ENCODE results near the gene TNNT3.
"Not testable (repeated sequence)": the region's sequence is repeated elsewhere in the genome, so short reads cannot be mapped to it uniquely, and the experiment has no call there.

TNNT3 gene

DNA sequence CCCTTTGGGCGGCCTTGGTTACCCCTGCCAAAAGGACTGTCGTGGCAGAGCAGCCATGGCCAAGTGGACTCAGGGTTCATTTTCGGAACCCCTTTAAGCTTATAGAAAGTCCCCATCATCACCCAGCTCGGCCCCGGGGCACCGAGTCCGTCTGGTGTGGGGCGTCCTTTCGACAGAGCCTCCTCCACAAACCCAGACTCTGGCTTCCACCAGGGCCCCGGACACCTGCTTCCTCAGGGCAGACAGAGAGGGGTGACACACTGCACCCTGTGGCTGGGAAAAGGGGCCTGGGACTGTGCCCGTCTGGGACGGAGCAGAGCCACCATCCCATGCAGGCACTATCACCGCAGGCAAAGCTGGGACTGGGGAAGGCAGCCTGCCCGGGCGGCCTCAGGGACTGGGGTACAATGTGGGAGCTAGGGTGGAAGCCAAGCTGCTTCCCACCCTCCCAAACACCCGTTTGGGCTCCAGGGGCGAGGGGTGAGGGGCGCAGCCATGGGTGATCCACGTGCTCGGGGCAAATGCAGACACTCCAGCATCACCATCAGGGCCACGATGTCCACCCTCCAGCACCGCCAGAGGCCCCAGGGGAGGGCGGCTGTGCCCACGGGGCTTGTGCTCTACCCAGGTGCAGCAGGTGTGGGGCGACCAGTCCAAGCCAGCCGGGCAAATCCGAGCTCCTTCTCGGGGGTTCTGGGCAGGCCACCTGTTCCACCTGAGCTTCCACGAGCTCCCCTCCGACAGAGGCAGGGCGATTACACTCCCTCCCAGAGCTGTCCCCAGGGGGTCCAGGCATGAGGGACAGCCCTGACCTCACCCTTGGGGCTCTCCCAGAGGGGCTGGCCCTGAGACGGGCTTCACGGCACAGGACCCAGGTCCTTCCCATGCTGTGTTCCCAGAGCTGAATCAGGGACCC, 15.9 kb downstream of the TNNT3 start:
- DNase-seq (ENCODE audit: low spot score) = no peak

DNA sequence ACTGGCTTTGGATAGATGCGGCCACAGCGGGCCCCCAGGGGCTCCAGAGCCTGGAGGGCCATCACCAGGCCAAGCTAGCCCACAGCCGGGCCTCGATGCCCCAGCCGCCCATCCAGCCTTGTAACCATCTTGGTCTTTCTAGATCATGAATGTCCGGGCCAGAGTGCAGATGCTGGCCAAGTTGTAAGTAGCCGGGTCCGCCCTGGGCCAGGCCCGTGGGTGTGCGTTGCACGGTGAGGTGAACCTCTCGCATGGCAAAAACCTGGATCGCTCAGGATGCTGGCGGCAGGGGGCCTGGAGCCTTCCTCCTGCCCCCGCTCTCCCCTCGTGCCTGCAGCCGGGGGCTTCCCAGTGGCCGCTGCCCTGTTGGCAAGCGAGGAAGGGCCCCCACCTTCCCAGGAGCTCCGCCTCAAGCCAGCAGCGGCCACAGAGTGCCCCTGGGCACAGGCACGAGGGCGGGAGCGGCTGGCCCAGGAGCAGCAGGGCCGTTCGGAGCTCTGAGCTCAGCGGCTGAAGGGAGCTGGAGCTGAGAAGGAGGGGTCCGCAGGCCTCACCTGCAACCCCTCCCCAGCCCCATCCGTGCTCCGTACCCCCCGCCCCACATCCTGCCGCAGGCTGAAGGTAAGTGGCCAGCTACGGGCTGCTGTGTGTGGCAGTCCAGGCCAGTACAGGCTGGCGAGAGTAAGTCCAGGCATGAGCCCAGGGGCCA, 16.7 kb downstream of the TNNT3 start:
- no peak for DNase-seq (ENCODE audit: low spot score)

DNA sequence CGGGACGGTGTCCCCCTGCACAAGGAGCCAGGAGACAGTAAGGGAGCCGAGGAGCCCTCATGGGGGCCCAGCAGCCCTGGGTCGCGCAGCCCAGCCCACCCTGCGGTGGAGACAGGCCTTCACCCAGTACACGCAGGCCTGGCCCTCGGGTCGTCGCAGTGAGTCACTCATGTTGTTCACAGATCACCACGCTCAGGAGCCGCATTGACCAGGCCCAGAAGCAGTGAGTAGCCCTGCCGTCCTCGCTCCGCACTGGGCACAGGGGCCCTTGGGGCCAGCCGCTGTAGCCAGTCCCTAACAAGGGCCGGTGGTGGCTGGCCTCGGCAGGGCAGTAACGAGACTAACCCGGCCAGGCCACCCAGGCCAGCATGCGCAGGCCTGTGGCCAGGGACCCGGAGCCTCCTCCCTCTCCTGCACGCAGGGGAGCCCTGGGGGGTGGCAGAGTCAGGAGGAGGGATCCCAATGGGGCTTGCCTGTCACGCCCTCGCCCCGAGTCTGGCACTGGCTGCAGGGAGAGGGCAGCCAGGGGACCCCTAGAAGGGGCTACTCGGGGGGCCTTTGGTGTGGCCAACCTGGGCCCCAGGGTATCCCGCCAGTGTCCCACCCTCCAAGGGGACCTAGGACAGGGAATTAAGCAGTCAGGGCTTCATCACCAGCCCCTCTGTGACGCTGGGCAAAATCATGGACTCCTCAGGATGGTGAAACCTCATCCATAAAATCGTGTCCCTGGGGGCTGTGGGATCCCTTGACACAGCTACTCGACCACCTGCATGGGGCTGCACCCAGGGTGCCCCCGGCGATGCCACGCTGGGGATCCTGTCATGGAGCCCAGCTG, 17.5 kb downstream of the TNNT3 start:
- DNase-seq (ENCODE audit: low spot score) = no peak

DNA sequence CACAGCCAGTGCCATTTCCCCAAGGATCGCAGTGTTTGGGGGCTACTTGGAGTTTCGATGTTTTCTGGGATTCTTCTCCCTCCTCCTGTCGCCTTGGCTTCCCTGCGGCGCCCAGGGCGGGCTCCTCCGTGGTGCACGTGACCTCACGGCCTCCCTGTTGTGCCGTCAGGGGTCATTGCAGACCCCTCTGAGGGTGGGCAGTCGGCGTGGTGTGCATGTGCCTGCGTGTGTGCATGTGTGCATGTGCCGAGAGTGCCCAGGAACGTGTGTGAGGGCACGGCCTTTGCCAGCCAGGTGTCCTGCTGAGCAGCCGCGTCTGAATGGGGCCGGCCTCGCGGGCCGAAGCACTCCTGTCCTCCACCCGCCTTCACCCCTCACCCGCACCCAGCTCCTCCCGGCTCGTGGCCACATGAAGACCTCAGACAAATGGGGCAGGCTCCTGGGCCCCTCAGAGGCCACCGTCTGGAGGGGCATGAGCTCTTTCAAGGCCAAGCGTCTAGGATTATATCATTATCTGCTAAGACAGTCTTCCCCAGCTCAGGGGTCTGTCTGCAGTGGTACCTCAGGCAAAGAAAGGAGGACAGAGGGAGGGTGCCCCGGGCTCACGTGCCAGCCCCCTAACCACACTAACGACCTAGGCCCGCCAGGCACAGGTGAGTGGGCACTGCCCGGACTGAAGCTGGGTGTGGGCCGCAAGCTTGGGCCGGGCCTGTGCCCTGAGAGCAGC, 18.3 kb downstream of the TNNT3 start:
- no peak for DNase-seq (ENCODE audit: low spot score)

DNA sequence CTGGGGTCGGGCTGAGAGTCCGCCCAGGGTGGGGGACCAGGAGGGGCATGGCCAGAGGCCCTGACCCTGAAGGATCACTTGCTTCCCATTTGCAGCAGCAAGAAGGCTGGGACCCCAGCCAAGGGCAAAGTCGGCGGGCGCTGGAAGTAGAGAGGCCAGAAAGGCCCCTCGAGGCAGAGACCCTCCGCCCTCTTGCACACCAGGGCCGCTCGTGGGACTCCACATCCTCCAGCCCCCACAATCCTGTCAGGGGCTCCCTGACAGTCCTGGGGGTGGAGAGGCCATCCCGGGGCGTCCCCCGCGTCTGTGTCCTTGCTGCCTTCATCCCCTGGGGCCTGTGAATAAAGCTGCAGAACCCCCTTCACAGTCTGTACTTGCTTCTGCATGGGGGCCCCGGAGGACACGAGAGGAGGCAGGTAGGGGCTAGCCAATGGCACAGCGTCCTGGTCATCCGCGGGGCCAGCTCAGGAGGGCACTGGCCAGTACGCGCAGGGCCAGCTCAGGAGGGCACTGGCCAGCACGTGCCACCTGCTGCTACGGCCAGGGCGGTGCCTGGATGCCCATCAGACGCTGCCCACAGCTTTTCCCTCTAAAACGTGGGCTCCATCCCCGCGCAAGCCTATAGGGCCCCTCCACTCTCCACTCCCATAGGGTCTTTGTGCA, 19.0 kb downstream of the TNNT3 start:
- DNase-seq (ENCODE audit: low spot score) = no peak

DNA sequence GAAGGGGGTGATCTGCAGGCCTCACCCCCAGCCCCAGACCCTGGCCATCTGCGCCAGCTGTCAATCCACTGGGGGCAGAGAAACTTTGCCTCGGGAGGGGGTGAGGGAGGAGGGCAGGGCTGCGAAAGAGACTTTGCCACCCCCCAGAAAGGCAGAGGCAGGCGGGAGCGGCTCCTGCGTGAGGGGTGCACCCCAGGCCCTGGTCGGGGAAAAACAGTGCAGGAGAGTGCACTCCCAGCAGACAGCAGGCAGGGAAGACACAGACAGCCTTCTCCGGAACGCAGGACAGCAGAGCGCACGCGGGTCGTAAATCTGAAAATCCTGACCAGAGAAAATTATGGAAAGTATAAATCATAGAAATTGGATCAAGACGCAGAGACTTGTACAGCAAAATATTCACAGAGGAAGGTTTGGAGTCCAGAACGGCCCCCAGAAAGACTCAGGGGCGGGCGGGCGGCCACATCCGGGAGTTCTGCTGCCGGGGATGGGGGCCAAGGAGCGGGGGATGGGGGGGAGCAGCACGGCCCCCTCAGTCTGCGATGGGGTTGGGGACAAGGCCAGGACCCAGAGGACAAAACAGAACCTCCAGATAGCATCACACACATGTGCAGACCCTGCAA, 19.6 kb downstream of the TNNT3 start:
- peak; percentile 90 for DNase-seq (ENCODE audit: low spot score)

DNA sequence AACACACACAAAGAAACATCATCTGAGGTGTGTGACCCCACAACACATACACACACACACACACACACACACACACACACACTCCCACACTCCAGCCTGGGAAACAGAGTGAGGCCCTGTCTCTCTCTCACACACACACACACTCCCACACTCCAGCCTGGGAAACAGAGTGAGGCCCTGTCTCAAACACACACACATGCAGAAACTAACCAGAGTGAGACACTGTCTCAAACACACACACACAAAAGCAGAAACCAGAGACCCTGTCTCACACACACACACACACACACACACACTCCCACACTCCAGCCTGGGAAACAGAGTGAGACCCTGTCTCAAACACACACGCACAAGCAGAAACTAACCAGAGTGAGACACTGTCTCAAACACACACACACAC, 20.3 kb downstream of the TNNT3 start:
- not testable (repeated sequence) for DNase-seq (ENCODE audit: low spot score)

DNA sequence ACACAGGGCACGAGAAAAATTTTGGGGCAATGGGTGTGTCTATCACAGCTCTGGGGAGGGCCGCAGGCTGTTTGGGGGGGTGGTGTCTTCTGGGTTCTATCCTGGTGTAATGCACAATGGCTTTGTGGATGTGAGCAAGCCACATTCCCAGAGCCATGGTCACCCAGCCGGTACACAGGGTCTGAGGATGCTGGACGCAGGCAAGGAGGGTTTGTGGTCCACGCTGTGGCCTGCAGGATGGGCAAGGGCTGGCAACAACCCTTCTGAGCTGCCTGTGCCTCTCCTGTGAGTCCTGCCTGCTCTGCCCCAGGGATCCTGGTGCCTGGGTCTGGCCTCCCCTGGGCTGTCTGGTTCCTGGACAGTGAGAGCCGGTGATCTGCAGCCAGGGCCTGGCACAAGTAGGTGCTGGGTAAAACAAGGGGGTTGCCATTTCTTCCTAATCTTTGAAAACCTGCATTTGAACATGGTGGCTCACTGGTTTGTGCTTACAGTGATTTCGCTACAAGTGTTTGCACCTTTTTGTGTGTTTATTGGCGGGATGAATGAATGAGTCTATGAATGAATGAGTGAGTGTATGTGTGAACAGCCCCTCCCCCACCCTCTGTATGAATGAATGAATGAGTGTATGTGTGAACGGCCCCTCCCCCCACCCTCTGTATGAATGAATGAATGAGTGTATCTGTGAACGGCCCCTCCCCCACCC, 23.2 kb downstream of the TNNT3 start:
- DNase-seq (ENCODE audit: low spot score) = no peak

DNA sequence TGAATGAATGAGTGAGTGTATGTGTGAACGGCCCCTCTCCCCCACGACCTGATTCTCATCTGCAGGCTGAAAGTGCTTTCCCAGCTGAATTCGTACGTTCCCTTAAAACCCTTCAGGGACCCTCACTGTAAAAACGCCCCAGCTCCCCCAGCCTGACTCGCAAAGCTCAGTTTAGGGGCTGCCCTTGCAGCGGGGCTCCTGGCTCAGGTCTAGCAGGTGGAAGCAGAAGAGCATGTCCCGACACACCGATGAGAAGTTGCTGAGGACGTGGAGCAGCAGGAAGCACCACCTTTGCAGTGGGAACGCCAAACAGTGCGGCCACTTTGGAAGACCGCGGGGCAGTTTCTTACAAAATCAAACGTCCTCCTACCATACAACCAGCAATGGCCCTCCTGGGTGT, 24.1 kb downstream of the TNNT3 start:
- DNase-seq (ENCODE audit: low spot score) = no peak

DNA sequence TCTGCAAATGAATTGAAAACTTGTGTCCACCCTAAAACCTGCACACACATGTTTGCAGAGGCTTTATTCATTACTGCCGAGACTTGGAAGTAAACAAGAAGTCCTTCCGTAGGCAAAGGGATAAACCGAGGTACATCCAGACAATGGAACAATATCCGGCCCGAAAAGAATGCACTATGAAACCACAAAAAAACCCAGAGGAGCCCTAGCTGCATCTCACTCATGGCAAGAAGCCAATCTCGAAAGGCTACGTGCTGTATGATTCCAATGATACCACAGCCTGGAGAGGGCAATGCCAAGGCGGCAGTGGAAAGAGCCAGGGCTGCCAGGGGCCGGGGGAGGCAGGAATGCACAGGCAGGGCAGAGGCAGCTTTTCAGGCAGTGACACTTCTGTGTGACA, 24.5 kb downstream of the TNNT3 start:
- DNase-seq (ENCODE audit: low spot score) = no peak

DNA sequence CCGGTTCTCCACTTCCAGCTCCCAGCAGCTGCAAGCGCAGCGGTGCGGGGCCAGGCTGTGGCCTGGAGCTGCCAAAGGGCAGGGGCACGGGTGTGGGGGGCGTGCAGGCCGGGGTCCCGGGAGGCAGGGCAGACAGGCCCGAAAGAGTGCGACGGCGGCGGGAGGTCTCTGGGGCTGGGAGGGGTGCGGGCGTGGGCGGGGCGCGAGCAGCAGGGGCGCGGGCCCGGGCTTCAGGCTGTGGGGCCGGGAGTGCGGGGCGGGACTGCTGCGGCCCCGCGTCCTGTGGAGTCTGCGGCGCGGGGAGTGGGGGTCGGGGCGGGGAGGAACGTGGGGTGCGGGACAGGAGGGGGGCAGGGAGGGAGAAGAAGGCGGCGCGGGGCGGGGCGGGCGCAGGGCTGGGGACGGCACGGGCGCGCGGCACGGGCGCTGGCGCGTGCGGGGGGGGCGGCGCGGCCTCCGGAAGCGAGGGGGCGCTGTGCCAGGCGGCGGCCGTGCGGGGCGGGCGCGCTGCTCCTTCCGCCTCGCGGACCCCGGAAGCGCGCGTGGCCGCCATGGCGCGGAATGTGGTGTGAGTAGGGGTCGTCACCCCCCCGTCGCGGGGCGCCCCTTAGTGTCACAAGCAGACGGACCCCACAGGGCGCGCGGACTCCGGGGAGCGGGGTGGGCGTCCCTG, 27.4 kb downstream of the TNNT3 start, which contains the start of gene MRPL23:
Gene MRPL23, plus strand, starts transcription at position 521 of the 673 bp plus-strand sequence. Its CDS starts 31 bp downstream, at position 552.
- DNase-seq (ENCODE audit: low spot score) = no peak

DNA sequence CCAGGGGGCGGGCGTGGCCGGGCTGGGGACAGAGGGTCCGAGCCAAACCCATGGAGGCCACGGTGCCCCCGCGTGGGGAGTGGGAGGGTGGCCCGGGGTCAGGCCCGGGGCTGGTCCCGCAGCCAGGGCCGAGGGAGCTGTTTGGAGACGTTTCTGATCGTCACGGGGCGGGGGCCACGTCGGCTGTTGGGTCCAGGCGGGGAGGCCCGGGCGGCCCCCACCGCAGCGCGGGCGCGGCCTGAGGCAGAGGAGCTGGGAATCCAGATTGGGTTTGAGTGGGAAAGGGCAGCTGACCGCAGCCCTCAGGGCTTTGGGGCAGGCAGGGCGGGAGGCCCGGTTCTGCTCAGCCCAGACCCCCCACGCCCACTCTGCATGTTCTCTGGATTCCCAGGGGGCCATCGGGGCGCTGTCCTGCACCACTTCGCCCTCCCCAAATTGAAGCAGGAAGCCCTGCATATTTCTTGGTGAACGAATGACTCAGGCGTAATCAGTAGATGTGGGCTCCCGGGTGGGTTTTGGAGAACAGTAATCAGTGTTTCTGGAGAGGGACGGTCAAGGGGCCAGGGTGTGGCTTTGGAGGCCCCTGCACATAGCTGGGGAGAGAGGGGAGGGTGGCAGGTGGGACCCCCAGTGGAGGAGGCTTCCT, 28.2 kb downstream of the TNNT3 start:
- no peak for DNase-seq (ENCODE audit: low spot score)

DNA sequence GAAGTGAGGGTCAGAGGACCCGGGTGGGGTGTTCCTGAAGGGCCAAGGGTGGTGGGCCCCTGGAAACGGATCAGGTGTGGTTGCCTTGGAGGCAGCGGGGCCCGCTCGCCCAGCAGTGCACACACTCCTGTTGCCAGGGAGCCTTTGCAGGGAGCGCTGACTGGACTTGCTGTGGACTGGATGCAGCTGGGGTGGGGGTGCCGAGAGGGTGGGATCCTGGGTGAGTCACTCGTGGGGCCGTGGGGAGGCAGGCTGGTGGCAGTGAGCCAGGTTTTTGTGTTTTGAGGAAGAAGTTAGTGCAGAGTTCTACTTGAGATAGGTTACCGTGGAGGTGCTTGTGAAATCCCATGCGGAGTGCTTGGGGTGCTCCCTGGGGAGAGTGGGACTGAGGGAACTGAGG, 28.9 kb downstream of the TNNT3 start:
- no peak for DNase-seq (ENCODE audit: low spot score)

DNA sequence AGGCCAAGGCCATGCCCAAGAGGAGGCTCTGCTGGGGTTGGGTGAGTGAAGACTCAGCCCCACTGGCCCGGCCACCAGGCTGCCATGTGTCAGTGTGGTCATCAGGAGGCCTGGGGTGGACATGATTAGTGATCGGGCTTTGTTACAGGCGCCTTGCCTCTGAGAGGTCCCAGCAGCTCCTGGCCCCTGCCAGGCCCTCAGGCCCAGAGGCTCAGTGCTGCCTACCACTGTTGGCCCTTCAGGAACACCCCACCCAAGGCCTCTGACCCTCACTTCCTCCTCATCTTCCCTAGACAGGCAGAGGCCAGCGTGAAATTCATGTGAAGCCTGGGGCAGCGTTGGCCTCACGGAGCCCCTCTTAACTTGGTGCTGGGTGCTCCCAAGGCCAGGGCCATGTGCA, 29.8 kb downstream of the TNNT3 start:
- no peak for DNase-seq (ENCODE audit: low spot score)

DNA sequence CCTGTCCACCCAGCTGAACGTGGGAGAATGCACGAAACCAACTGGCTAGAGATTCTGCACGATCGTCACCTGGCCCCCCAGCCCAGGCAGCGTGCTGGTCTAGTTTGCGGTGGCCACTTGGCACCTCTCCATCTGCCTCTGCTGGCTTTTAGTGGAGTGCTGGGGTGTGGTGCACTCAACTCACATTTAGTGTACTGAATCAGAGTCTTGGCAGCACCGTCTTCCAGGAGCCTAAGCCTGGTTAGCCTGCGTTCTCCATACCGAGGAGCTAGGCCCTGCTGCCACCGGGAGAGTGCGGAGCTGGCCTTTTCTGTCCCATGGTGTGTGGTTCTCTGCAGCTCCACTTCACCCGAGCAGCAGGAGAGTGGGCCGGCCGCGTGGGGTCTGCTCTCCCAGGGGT, 30.4 kb downstream of the TNNT3 start:
- no peak for DNase-seq (ENCODE audit: low spot score)

DNA sequence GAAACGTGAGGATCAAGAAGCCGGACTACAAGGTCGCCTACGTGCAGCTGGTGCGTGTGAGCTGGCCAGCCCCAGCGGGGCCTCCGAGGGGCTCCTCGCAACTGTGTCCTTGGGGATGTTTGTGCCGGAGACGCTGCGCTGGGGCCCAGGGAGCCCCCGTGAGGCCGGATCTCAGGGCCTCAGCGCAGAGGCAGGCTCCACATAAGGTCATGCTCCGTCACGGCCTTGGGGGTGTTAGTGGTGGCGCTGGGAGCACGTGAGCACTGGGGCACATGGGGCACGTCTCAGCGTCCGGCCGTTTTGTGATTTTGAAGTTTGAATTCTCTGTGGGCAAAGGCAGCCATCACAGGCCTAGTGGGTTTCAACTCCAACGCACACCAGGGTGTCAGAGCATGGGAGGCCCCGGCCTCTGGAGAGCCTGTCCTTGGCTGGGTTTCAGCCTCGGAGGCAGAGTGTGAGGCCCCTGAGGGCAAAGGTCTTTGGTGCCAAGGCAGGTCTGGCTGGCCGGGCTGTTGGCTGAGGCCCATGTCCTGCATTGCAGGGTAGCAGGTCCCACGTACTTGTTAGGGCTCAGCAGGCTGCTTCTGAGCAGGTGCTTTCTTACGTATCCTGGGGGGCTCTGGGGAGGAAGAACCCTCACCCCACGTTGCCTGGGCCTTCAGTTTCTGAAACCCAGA, 33.4 kb downstream of the TNNT3 start:
- no peak for DNase-seq (ENCODE audit: low spot score)

DNA sequence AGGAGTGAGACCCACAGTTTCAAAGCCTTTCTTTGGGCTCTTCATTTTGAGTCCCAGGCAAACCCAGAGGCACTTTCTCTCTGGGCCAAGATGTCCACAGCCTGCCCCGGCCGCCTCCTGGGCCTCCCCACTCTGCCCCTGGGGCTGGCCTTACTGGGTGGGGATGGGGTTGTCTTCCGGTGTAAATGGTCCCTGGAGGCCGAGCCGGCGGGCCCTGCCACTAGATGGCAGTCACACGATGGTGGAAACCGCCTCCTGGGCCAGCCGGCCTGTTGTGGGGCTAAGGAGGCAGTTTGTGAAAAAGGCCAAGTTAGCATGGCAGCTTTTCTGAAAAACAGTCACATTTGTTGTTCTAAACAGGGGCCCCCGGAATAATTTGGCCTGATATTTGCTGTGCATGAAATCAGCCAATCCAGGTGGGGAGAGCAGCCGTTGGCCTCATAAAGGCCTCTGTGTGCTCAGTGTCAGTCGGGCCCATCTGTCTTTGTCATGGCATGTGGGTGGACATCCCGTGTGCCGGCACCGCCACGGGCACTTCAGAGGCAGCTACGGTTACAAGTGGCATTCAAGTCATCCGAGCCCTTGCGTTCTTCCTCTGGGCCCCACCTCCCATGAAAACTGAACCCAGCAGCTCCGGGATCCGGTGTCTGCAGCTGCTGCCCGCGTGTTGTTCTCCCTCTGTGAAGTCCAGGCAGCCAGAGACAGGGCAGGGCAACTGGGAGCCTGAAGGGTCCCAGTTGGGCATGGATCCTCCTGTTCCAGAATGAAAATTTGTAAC, 34.2 kb downstream of the TNNT3 start:
- no peak for DNase-seq (ENCODE audit: low spot score)

DNA sequence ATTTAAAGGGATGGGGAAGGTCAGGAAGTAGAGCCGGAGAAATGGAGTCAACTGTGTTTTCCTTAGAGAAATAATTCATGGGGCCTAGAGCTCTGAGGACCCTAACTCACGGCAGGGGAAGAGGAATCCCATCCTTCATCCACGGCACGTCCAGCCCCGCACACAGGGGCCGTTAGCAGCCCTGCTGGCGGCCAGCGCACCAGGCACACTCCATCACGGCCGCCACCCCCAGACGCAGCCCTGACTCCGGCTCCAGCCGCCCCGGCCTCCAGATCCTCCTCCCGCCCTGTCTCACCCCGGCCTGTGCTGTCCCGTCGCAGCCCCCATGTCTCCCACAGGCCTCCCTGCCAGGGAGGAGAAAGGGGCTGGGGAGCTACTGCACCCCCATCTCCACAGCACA, 38.9 kb downstream of the TNNT3 start:
- no peak for DNase-seq (ENCODE audit: low spot score)

Data from left forelimb (tissue), 1 donor.